ENCODE results near the gene HHIP.

HHIP gene

GRCh38 chr4:144711700-144712456 lies 65.9 kb downstream of the HHIP start:
- Histone ChIP-seq H3K36me3 (ENCODE audit: control insufficient read depth in 1 of 2, insufficient read depth in 2 of 2, low read length in 2 of 2) (no peaks in the 10 kb centered on the region), H3K4me1 (ENCODE audit: control insufficient read depth in 1 of 2, insufficient read depth in 2 of 2, low read length in 2 of 2) (no peaks in the 10 kb centered on the region), H3K27ac (ENCODE audit: low read length) (no peak overlapping the region), H3K27me3 (ENCODE audit: low read depth, low read length) (no peaks in the 10 kb centered on the region), H3K9me3 (ENCODE audit: control insufficient read depth in 1 of 2, low read length in 2 of 2) (no peaks in the 10 kb centered on the region), H3K4me3 (ENCODE audit: low read depth in 1 of 2, low read length in 2 of 2) (no peak overlapping the region)

GRCh38 chr4:144712775-144713174 lies 66.8 kb downstream of the HHIP start:
- no peak overlapping the region for H3K27ac ChIP-seq (ENCODE audit: low read length)
- H3K4me3 ChIP-seq (ENCODE audit: low read depth in 1 of 2, low read length in 2 of 2): no peak overlapping the region
- H3K27me3 ChIP-seq (ENCODE audit: low read depth, low read length): no peaks in the 10 kb centered on the region
- no peaks in the 10 kb centered on the region for H3K4me1 ChIP-seq (ENCODE audit: control insufficient read depth in 1 of 2, insufficient read depth in 2 of 2, low read length in 2 of 2)
- H3K36me3 ChIP-seq (ENCODE audit: control insufficient read depth in 1 of 2, insufficient read depth in 2 of 2, low read length in 2 of 2): no peaks in the 10 kb centered on the region
- H3K9me3 ChIP-seq (ENCODE audit: control insufficient read depth in 1 of 2, low read length in 2 of 2): no peaks in the 10 kb centered on the region

- Histone ChIP-seq H3K4me1 (ENCODE audit: control insufficient read depth in 1 of 2, insufficient read depth in 2 of 2, low read length in 2 of 2) (no peaks in the 10 kb centered on the region), H3K9me3 (ENCODE audit: control insufficient read depth in 1 of 2, low read length in 2 of 2) (no peaks in the 10 kb centered on the region), H3K27ac (ENCODE audit: low read length) (no peak overlapping the region), H3K4me3 (ENCODE audit: low read depth in 1 of 2, low read length in 2 of 2) (no peak overlapping the region), H3K27me3 (ENCODE audit: low read depth, low read length) (no peaks in the 10 kb centered on the region), H3K36me3 (ENCODE audit: control insufficient read depth in 1 of 2, insufficient read depth in 2 of 2, low read length in 2 of 2) (no peaks in the 10 kb centered on the region)
Measured at GRCh38 chr4:144714166-144714565, 68.2 kb downstream of the HHIP start.

- Histone ChIP-seq H3K36me3 (ENCODE audit: control insufficient read depth in 1 of 2, insufficient read depth in 2 of 2, low read length in 2 of 2) (no peaks in the 10 kb centered on the region), H3K27ac (ENCODE audit: low read length) (no peak overlapping the region), H3K4me3 (ENCODE audit: low read depth in 1 of 2, low read length in 2 of 2) (no peak overlapping the region), H3K9me3 (ENCODE audit: control insufficient read depth in 1 of 2, low read length in 2 of 2) (no peaks in the 10 kb centered on the region), H3K27me3 (ENCODE audit: low read depth, low read length) (no peaks in the 10 kb centered on the region), H3K4me1 (ENCODE audit: control insufficient read depth in 1 of 2, insufficient read depth in 2 of 2, low read length in 2 of 2) (no peaks in the 10 kb centered on the region)
Measured at GRCh38 chr4:144715230-144715629, 69.3 kb downstream of the HHIP start.

- Histone ChIP-seq H3K27me3 (ENCODE audit: low read depth, low read length) (no peaks in the 10 kb centered on the region), H3K27ac (ENCODE audit: low read length) (no peak overlapping the region), H3K4me3 (ENCODE audit: low read depth in 1 of 2, low read length in 2 of 2) (no peak overlapping the region), H3K36me3 (ENCODE audit: control insufficient read depth in 1 of 2, insufficient read depth in 2 of 2, low read length in 2 of 2) (no peaks in the 10 kb centered on the region), H3K4me1 (ENCODE audit: control insufficient read depth in 1 of 2, insufficient read depth in 2 of 2, low read length in 2 of 2) (no peaks in the 10 kb centered on the region), H3K9me3 (ENCODE audit: control insufficient read depth in 1 of 2, low read length in 2 of 2) (no peaks in the 10 kb centered on the region)
Measured at GRCh38 chr4:144716778-144717177, 70.8 kb downstream of the HHIP start.

- H3K27me3 ChIP-seq (ENCODE audit: low read depth, low read length): no peaks in the 10 kb centered on the region
- H3K4me1 ChIP-seq (ENCODE audit: control insufficient read depth in 1 of 2, insufficient read depth in 2 of 2, low read length in 2 of 2): no peaks in the 10 kb centered on the region
- no peaks in the 10 kb centered on the region for H3K9me3 ChIP-seq (ENCODE audit: control insufficient read depth in 1 of 2, low read length in 2 of 2)
- H3K27ac ChIP-seq (ENCODE audit: low read length): no peak overlapping the region
- no peaks in the 10 kb centered on the region for H3K36me3 ChIP-seq (ENCODE audit: control insufficient read depth in 1 of 2, insufficient read depth in 2 of 2, low read length in 2 of 2)
- H3K4me3 ChIP-seq (ENCODE audit: low read depth in 1 of 2, low read length in 2 of 2): no peak overlapping the region
Measured at GRCh38 chr4:144718958-144719512, 73.1 kb downstream of the HHIP start.

- H3K36me3 ChIP-seq (ENCODE audit: control insufficient read depth in 1 of 2, insufficient read depth in 2 of 2, low read length in 2 of 2): no peaks in the 10 kb centered on the region
- no peaks in the 10 kb centered on the region for H3K27me3 ChIP-seq (ENCODE audit: low read depth, low read length)
- H3K27ac ChIP-seq (ENCODE audit: low read length): no peak overlapping the region
- H3K9me3 ChIP-seq (ENCODE audit: control insufficient read depth in 1 of 2, low read length in 2 of 2): no peaks in the 10 kb centered on the region
- H3K4me3 ChIP-seq (ENCODE audit: low read depth in 1 of 2, low read length in 2 of 2): no peak overlapping the region
- no peaks in the 10 kb centered on the region for H3K4me1 ChIP-seq (ENCODE audit: control insufficient read depth in 1 of 2, insufficient read depth in 2 of 2, low read length in 2 of 2)
Measured at GRCh38 chr4:144720491-144720890, 74.5 kb downstream of the HHIP start.

- no peaks in the 10 kb centered on the region for H3K9me3 ChIP-seq (ENCODE audit: control insufficient read depth in 1 of 2, low read length in 2 of 2)
- no peaks in the 10 kb centered on the region for H3K36me3 ChIP-seq (ENCODE audit: control insufficient read depth in 1 of 2, insufficient read depth in 2 of 2, low read length in 2 of 2)
- H3K27me3 ChIP-seq (ENCODE audit: low read depth, low read length): no peaks in the 10 kb centered on the region
- H3K27ac ChIP-seq (ENCODE audit: low read length): no peak overlapping the region
- H3K4me1 ChIP-seq (ENCODE audit: control insufficient read depth in 1 of 2, insufficient read depth in 2 of 2, low read length in 2 of 2): no peaks in the 10 kb centered on the region
- no peak overlapping the region for H3K4me3 ChIP-seq (ENCODE audit: low read depth in 1 of 2, low read length in 2 of 2)
Measured at GRCh38 chr4:144721994-144722393, 76.0 kb downstream of the HHIP start.

- Histone ChIP-seq H3K9me3 (ENCODE audit: control insufficient read depth in 1 of 2, low read length in 2 of 2) (no peaks in the 10 kb centered on the region), H3K27me3 (ENCODE audit: low read depth, low read length) (no peaks in the 10 kb centered on the region), H3K36me3 (ENCODE audit: control insufficient read depth in 1 of 2, insufficient read depth in 2 of 2, low read length in 2 of 2) (no peaks in the 10 kb centered on the region), H3K4me3 (ENCODE audit: low read depth in 1 of 2, low read length in 2 of 2) (no peak overlapping the region), H3K4me1 (ENCODE audit: control insufficient read depth in 1 of 2, insufficient read depth in 2 of 2, low read length in 2 of 2) (no peaks in the 10 kb centered on the region), H3K27ac (ENCODE audit: low read length) (no peak overlapping the region)
Measured at GRCh38 chr4:144723471-144723870, 77.5 kb downstream of the HHIP start.

GRCh38 chr4:144729175-144729574 lies 83.2 kb downstream of the HHIP start:
- Histone ChIP-seq H3K36me3 (ENCODE audit: control insufficient read depth in 1 of 2, insufficient read depth in 2 of 2, low read length in 2 of 2) (no peaks in the 10 kb centered on the region), H3K4me3 (ENCODE audit: low read depth in 1 of 2, low read length in 2 of 2) (no peak overlapping the region), H3K9me3 (ENCODE audit: control insufficient read depth in 1 of 2, low read length in 2 of 2) (no peaks in the 10 kb centered on the region), H3K27ac (ENCODE audit: low read length) (no peak overlapping the region), H3K27me3 (ENCODE audit: low read depth, low read length) (no peaks in the 10 kb centered on the region), H3K4me1 (ENCODE audit: control insufficient read depth in 1 of 2, insufficient read depth in 2 of 2, low read length in 2 of 2) (no peaks in the 10 kb centered on the region)

- H3K27ac ChIP-seq (ENCODE audit: low read length): no peak overlapping the region
- no peak overlapping the region for H3K4me3 ChIP-seq (ENCODE audit: low read depth in 1 of 2, low read length in 2 of 2)
- H3K27me3 ChIP-seq (ENCODE audit: low read depth, low read length): no peaks in the 10 kb centered on the region
- H3K9me3 ChIP-seq (ENCODE audit: control insufficient read depth in 1 of 2, low read length in 2 of 2): no peaks in the 10 kb centered on the region
- no peaks in the 10 kb centered on the region for H3K36me3 ChIP-seq (ENCODE audit: control insufficient read depth in 1 of 2, insufficient read depth in 2 of 2, low read length in 2 of 2)
- H3K4me1 ChIP-seq (ENCODE audit: control insufficient read depth in 1 of 2, insufficient read depth in 2 of 2, low read length in 2 of 2): no peaks in the 10 kb centered on the region
Measured at GRCh38 chr4:144732584-144733428, 86.8 kb downstream of the HHIP start.
